ENCODE results near the gene MKKS.

The MKKS gene

GRCh38 chr20:10443936-10444335 is 9.9 kb upstream of the MKKS start:
- DNase-seq (ENCODE audit: low read depth) = no peak
- H3K4me3 ChIP-seq (ENCODE audit: control insufficient read depth, low read depth, low read length) = no peak overlapping the region
- TF ChIP-seq CTCF (conservative IDR thresholded peaks at IDR 0.05; ENCODE audit: control insufficient read depth, insufficient read depth, low read depth, low read length) = no peak

DNA sequence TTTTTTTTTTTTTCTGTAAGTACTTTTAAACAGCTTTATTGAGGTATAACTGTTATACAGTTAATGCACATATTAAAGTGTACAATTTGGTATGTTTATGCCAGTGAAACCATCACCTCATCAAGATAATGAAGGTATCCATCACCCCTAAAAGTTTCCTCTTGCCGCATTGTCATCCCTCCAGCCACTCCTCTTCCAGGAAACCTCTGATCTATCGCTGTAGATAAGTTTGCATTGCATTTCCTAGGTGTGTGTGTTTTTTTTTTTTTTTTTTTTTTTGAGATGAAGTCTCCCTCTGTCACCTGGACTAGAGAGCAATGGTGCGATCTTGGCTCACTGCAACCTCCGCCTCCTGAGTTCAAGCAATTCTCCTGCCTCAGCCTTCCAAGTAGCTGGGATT is 4.2 kb upstream of the MKKS start:
- DNase-seq (ENCODE audit: low read depth) = no peak
- no peak for TF ChIP-seq CTCF (conservative IDR thresholded peaks at IDR 0.05; ENCODE audit: control insufficient read depth, insufficient read depth, low read depth, low read length)
- H3K4me3 ChIP-seq (ENCODE audit: control insufficient read depth, low read depth, low read length) = no peak overlapping the region

DNA sequence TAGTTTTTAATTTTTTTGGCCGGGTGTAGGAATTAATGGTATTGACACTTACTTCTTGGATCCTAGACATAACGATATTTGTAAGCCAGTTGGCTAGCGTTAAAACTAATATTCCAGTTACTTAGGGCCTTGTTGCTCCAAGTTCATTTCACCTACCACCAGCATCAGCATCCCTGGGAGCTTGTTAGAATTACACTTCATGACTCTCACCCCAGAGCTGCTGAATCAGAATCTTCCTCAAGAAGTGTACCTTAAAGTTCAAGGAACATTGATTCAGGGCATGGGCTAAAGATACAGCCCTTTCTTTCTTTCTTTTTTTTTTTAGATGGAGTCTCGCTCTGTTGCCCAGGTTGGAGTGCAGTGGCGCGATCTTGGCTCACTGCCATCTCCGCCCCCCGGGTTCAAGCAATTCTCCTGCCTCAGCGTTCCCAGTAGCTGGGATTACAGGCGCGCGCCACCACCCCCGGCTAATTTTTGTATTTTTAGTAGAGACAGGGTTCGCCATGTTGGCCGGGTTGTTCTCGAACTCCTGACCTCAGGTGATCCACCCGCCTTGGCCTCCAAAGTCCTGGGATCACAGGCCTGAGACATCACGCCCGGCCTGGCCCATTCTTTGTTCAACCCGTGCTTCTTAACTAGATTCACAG is 2.2 kb upstream of the MKKS start:
- no peak overlapping the region for H3K4me3 ChIP-seq (ENCODE audit: control insufficient read depth, low read depth, low read length)

GRCh38 chr20:10434832-10435812 is 1.1 kb upstream of the MKKS start, which contains the start of gene SLX4IP:
Gene SLX4IP, plus strand, starts transcription at chr20:10435305. Its CDS starts 22,900 bp downstream, at chr20:10458205.
- DNase-seq (ENCODE audit: low read depth) = peak; percentile 96
- no peak for TF ChIP-seq CTCF (conservative IDR thresholded peaks at IDR 0.05; ENCODE audit: control insufficient read depth, insufficient read depth, low read depth, low read length)
- peak within 1 kb of the TSS; percentile 86 for H3K4me3 ChIP-seq (ENCODE audit: control insufficient read depth, low read depth, low read length)

More for the DNA sequence above, 2.2 kb upstream of the MKKS start:
- no peak for DNase-seq (ENCODE audit: low read depth)
- no peak for TF ChIP-seq CTCF (conservative IDR thresholded peaks at IDR 0.05; ENCODE audit: control insufficient read depth, insufficient read depth, low read depth, low read length)

DNA sequence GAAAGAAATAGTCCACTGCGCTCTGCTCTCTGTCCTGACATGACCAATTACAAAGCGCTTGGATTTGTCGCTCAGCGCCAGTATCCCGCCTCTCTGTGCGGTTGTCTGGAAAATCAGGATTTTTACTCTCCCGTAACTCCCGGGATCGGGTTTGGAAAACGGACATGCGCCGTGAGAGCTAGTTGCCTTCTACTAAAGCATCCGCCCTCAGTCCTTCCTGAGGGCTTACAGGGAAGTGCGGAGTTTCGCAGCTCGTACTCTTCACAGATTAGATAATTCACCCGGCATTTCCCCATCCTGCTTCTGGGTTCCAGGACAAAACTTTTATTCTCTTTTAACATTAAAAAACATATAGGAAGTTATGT is 427 bp upstream of the MKKS start:
- peak; percentile 99 for DNase-seq (ENCODE audit: low read depth)
- TF ChIP-seq CTCF (conservative IDR thresholded peaks at IDR 0.05; ENCODE audit: control insufficient read depth, insufficient read depth, low read depth, low read length) = no peak
- peak overlapping the region; percentile 86 for H3K4me3 ChIP-seq (ENCODE audit: control insufficient read depth, low read depth, low read length)

DNA sequence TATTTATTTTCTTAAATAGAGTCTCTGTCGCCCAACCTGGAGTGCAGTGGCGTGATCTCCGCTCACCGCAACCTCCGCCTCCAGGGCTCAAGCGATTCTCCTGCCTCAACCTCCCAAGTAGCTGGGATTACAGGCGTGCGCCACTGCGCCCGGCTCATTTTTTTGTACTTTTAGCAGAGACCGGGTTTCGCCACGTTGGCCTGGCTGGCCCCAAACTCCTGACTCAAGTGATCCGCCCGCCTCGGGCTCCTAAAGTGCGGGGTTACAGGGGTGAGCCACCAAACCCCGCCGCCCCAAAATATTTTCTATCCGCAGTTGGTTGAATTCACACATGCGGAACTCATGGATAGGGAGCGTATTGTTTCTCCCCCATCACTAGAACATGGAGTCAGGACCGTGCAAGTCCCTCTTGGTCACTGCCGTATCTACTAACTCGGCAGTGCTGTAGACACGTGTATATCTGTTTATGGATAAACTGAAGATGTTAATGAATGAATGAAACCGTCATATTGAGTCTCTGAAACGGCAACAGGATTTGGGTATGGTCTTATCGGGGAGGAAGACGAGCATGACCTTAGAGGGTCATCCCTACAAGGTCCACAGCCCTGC is 904 bp downstream of the MKKS start:
- peak; percentile 25 for DNase-seq (ENCODE audit: low read depth)
- H3K4me3 ChIP-seq (ENCODE audit: control insufficient read depth, low read depth, low read length) = peak overlapping the region; percentile 86
- TF ChIP-seq CTCF (conservative IDR thresholded peaks at IDR 0.05; ENCODE audit: control insufficient read depth, insufficient read depth, low read depth, low read length) = no peak
